Stimulated activated CD8-positive, alpha-beta memory T cell treated with anti-CD3 and anti-CD28 coated beads, Interleukin-4, amount 100 ng/mL, for 24 hours (primary cell): ENCODE data around the gene LRRC74B.
"Not testable (repeated sequence)": the region's sequence is repeated elsewhere in the genome, so short reads cannot be mapped to it uniquely, and the experiment has no call there.

Source experiments
- DNase-seq: peaks from one replicate; pipeline ENCODE4 v3.0.0-alpha.2; 2020; ENCODE audit warnings: low read depth

Gene LRRC74B

GRCh38 chr22:21032037-21032867, 13.5 kb upstream of the LRRC74B start, which contains the start of gene SLC7A4:
SLC7A4 (minus strand) TSS chr22:21032561; CDS start chr22:21031812, 749 bp downstream.
- DNase-seq = no peak

- no peak for DNase-seq
These were observed 12.7 kb upstream of the LRRC74B start for GRCh38 chr22:21032868-21033688.

GRCh38 chr22:21033895-21034294, 11.9 kb upstream of the LRRC74B start:
- DNase-seq = no peak

- no peak for DNase-seq
These were observed 10.8 kb upstream of the LRRC74B start for GRCh38 chr22:21034989-21035388.

GRCh38 chr22:21038405-21038804, 7.3 kb upstream of the LRRC74B start:
- no peak for DNase-seq

GRCh38 chr22:21039158-21039557, 6.6 kb upstream of the LRRC74B start:
- DNase-seq = not testable (repeated sequence)

GRCh38 chr22:21041937-21042336, 3.8 kb upstream of the LRRC74B start:
- DNase-seq = no peak

GRCh38 chr22:21042978-21043859, 2.5 kb upstream of the LRRC74B start:
- DNase-seq = no peak

- DNase-seq = no peak
These were observed 1.7 kb upstream of the LRRC74B start for GRCh38 chr22:21043860-21044535.

GRCh38 chr22:21044931-21045584, 688 bp upstream of the LRRC74B start:
- DNase-seq = no peak

GRCh38 chr22:21047035-21047661, 1.4 kb downstream of the LRRC74B start:
- no peak for DNase-seq

GRCh38 chr22:21047730-21048129, 2.0 kb downstream of the LRRC74B start:
- DNase-seq = no peak

GRCh38 chr22:21048448-21048847, 2.7 kb downstream of the LRRC74B start:
- DNase-seq = not testable (repeated sequence)

GRCh38 chr22:21048965-21049364, 3.2 kb downstream of the LRRC74B start:
- not testable (repeated sequence) for DNase-seq

GRCh38 chr22:21051145-21051830, 5.5 kb downstream of the LRRC74B start:
- DNase-seq = no peak

- DNase-seq = no peak
These were observed 6.2 kb downstream of the LRRC74B start for GRCh38 chr22:21051831-21052400.

GRCh38 chr22:21052715-21053459, 7.1 kb downstream of the LRRC74B start:
- no peak for DNase-seq

GRCh38 chr22:21054046-21054713, 8.4 kb downstream of the LRRC74B start:
- no peak for DNase-seq
